Astrocyte of the spinal cord (primary cell): ENCODE measurements around the gene TANGO2.
A peak's percentile ranks its signal among the peaks of the same experiment; 100 is the strongest.

ENCODE experiments used
- DNase-seq: peaks from one replicate; pipeline ENCODE4 v3.0.0; 2011; ENCODE audit warnings: low read depth, low spot score
- H3K4me3 ChIP-seq: 2 replicates; pipeline ENCODE4 v1.5.1; 2011; ENCODE audit warnings: low read depth, mild to moderate bottlenecking, low read length, moderate library complexity
- in situ Hi-C: cut with HindIII; loops from 2 replicates; pipeline ENCODE4 v1.10.0; 2017; ENCODE audit warnings: low sequenced_read_pairs
- TF ChIP-seq, protein P1 (sequence below): IDR thresholded peaks from 2 replicates; pipeline ENCODE4 v1.5.1; 2012; ENCODE audit warnings: low read depth, mild to moderate bottlenecking, low read length, inconsistent platforms

TANGO2 gene

DNA sequence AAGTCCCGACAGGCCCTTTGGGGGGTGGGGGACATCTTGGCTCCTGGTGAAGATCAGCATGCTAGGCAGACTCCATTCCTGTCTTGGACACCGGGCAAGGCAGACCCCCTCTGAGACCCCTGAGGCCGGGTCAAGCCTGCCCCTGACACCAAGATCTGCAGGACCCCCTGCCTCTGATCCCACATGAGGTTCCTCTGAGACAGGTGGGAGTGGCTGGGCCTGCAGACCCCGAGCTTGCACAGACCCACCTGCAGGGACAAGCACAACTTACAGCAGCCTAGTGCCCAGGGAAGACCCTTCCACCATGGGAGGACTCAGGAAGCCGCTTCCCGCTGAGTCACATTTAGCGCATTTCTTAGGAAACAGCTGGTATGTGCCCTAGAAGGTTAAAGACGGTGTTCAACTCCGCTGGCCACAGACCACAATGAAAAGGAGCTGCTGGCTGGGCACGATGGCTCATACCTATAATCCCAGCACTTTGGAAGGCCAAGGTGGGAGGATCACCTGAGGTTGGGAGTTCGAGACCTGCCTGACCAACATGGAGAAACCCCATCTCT is 19.8 kb upstream of the TANGO2 start:
- TF ChIP-seq, protein P1, sequence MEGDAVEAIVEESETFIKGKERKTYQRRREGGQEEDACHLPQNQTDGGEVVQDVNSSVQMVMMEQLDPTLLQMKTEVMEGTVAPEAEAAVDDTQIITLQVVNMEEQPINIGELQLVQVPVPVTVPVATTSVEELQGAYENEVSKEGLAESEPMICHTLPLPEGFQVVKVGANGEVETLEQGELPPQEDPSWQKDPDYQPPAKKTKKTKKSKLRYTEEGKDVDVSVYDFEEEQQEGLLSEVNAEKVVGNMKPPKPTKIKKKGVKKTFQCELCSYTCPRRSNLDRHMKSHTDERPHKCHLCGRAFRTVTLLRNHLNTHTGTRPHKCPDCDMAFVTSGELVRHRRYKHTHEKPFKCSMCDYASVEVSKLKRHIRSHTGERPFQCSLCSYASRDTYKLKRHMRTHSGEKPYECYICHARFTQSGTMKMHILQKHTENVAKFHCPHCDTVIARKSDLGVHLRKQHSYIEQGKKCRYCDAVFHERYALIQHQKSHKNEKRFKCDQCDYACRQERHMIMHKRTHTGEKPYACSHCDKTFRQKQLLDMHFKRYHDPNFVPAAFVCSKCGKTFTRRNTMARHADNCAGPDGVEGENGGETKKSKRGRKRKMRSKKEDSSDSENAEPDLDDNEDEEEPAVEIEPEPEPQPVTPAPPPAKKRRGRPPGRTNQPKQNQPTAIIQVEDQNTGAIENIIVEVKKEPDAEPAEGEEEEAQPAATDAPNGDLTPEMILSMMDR = no peak
- in situ Hi-C loops = no loop called here
- DNase-seq = peak; percentile 58
- no peak overlapping the region for H3K4me3 ChIP-seq

DNA sequence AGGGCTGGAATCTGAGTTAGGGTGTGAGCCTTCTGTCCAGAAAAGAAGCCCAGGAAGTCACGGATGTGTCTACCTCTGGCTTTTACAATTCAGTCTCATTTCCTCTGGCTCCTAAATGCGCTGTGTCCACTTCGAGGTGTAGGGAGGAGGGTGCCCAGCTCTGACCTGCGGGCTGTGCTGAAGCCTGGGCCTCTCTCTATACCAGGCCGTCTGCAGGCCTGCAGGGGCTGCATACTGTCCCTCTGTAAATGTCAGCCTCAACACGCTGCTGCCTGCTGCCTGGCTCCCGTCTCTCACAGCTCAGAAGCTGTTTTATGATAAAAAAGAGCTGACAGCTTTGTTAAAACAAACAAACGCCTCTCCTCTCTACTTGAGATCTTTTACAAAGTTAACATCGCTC is 18.8 kb upstream of the TANGO2 start:
- no peak for DNase-seq
- no peak overlapping the region for H3K4me3 ChIP-seq
- TF ChIP-seq, protein P1 = no peak
- in situ Hi-C loops = no loop called here

DNA sequence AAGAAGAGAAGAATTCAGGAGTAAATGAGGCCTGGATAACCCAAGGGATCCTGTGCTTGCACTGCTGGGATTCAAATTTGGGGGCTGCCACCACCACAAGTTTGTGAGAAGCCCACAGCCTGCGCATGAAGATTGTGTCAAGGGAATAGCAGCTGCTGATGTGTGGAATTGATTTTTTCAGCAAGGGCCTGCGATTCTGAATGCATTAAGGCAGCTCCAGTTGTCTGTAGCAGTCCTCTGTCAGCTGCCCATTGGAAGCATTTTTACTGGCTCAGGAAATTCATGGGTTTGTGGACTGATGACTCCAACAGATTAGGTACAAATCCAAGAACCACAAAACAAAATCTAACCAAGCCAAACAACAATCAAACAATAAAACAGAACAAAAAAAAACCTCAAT is 18.3 kb upstream of the TANGO2 start:
- TF ChIP-seq, protein P1 = no peak
- no peak for DNase-seq
- H3K4me3 ChIP-seq = no peak overlapping the region
- in situ Hi-C loops = no loop called here

DNA sequence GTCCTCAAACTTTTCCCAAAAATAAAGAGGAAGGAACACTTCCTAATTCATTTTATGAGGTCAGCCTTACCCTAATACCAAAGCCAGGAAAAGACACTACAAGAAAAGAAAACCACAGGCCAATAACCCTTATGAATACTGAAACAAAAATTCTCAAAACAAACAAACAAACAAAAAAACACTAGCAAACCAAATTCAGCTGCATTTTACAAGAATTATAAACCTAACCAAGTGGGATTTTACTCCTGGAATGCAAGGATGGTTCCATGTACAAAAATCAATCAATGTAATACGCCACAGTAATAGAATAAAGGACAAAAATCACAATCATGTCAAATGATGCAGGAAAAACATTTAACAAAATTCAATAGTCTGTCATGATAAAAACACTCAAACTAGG is 17.6 kb upstream of the TANGO2 start:
- no peak for DNase-seq
- TF ChIP-seq, protein P1 = no peak
- in situ Hi-C loops = no loop called here
- no peak overlapping the region for H3K4me3 ChIP-seq

DNA sequence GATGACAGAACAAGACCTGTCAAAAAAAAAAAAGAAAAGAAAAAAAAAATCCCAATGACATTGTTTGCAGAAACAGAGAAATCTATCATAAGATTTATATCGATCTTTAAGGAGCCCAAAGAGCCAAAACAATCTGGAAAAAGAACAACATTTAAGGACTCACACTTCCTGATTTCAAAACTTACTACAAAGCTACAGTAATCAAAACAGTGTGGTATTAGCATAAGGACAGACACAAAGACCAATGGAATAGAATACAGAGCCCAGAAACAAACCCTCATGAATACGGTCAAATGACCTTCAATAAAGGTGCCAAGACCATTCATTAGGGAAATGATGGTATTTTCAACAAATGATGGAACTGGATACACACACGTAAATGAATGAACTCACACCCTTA is 16.4 kb upstream of the TANGO2 start:
- in situ Hi-C loops = no loop called here
- DNase-seq = no peak
- TF ChIP-seq, protein P1 = no peak
- H3K4me3 ChIP-seq = no peak overlapping the region

DNA sequence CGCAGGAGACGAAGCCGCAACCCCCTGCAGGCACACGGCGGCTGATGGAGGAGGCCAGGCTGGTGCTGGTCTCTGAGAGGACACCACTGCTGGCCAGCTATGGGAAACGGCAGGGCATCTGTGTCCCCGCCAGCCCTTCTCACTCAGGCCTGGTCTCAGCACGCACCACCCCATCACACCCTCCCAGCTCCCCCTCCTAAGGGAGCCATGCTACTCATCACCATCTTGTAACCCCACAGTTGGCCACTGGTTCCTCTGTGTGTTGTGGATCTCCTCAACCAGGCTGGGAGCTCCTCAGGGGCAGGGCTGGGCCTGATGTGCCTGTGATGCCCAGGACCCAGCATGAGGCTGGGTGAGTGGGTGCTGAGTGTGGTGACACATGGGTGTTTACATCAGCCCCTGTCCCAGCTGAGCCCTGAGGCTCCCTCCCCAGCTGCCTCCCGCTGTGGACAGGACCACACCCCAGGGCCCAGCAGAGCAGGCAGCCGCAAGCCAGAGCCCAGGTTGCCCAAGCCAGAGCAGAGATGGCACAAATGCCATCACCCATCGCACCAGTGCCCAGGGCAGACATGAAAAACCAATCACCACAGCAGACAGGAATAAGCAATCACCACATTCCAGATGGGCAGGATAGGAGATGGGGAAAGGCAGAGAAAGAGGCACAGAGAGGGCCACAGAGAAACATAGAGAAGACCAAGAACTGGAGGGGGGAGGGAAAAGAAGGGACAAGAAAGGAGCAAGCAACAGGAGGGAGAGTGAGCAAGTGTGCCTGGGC is 12.5 kb upstream of the TANGO2 start:
- TF ChIP-seq, protein P1 = no peak
- H3K4me3 ChIP-seq = no peak overlapping the region
- DNase-seq = no peak
- in situ Hi-C loops = no loop called here
